A673 (cell line): ENCODE measurements around the gene VWA2.

ENCODE experiments used
- EZH2 ChIP-seq: fragments of 200-600 bp; sonication (generic); IDR thresholded peaks from 2 replicates; pipeline ENCODE4 v1.6.1; 2017; ENCODE audit warnings: borderline replicate concordance, low read depth, mild to moderate bottlenecking, mixed read lengths, antibody characterized with exemption, low read length; ENCODE audit not compliant: poor library complexity, severe bottlenecking
- TF ChIP-seq, protein P1 (sequence below): fragments of 300-800, 200-600 bp; sonication (generic); conservative IDR thresholded peaks from 2 replicates; pipeline ENCODE4 v1.5.1; 2017; ENCODE audit warnings: low read depth, mild to moderate bottlenecking, antibody characterized with exemption, low read length, moderate library complexity, mixed read lengths

DNA sequence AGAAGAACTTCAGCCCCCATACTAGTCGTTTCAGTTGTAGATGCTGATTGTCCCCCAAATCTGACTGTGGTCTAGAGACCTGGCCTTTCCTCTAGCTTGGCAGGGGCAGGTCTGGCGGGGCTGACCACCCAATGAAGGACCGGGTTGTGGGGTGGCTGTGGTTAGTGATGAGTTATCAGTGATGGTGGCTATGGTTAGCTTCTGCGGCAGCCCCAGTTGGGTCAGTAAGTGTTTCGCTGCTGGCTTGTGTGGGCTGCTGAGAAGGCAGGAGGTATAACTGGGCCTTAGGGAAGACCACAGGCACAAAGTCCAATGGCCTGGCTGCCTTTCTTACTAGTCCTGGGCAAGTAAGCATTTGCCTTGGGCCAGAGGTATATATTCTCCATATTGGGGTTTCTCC is 21.3 kb downstream of the VWA2 start:
- TF ChIP-seq, protein P1, sequence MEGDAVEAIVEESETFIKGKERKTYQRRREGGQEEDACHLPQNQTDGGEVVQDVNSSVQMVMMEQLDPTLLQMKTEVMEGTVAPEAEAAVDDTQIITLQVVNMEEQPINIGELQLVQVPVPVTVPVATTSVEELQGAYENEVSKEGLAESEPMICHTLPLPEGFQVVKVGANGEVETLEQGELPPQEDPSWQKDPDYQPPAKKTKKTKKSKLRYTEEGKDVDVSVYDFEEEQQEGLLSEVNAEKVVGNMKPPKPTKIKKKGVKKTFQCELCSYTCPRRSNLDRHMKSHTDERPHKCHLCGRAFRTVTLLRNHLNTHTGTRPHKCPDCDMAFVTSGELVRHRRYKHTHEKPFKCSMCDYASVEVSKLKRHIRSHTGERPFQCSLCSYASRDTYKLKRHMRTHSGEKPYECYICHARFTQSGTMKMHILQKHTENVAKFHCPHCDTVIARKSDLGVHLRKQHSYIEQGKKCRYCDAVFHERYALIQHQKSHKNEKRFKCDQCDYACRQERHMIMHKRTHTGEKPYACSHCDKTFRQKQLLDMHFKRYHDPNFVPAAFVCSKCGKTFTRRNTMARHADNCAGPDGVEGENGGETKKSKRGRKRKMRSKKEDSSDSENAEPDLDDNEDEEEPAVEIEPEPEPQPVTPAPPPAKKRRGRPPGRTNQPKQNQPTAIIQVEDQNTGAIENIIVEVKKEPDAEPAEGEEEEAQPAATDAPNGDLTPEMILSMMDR, result no peak
- TF ChIP-seq EZH2, result no peak
